Measurements from ENCODE around the gene KLC4.
"Not testable (repeated sequence)": the region's sequence is repeated elsewhere in the genome, so short reads cannot be mapped to it uniquely, and the experiment has no call there.

KLC4 gene

DNA sequence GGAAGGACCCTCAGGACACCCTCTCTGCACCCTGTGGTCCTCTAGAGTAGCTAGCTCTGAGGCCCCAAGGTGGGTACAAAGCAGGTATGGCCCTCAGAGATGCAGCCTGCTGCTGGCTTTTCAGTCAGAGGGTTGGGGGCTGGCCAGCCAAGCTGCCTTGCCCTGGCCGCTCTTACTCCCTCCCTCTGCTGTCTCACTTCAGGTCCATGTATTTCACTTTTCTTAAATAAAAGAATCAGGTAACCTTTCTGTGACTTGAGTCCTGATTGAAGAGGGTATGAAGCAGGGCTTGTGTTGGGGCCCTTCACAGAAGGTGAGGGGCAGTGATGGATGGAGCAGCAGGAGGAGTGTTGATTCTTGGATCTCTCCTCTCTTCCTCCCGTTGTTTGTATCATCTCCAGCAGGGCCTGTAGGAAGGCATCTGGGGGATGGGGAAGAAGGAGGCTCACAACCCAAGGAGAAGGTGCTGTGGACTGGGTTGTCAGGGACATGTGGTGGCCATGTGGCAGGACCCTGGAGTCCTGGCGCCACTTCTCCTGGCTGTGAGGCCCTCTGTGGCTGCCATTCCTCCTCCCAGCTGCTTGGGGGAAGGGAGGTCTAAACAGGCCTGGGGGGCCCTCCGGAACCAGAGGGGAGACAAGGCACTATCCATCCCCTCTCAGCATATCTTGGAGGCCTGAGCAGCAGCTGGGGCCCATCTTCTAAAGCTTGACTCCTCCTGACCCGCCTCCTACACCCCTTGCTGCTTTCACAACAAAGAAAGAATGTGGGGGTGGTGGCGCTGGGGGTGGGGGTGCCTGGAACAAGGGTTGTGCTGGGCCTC is 15.6 kb downstream of the KLC4 start:
- DNase-seq: no peak

DNA sequence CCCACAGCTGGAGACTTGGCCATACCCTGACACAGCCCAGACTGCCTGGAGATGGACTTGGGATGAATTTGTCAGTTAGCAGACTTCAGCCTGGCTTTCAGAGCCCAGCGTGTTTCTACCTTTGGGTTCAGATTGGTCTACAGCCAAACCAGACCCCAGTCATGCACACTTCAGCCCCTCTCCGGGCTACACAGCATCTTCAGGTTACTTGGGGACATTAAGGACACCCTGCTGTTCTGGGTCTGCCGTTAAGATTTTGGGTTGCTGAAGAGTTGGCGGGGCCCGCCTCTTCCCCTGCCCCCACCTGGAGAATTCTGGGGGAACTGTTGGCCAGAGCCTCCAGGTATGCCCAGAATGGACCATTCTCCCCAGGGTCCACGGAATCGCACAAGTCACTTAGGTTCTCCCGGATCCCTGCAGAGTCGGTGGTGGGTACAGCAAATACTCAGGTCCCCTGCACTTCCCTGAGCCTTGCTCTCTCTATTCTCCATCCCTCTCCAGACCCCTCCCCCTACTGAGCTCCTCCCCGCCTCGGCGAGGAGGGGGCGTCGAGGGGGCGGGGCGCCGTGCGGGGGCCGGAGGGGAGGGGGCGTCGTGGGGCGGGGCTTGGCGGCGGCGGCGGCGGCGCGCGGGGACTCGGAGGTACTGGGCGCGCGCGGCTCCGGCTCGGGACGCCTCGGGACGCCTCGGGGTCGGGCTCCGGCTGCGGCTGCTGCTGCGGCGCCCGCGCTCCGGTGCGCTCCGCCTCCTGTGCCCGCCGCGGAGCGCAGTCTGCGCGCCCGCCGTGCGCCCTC is 16.4 kb downstream of the KLC4 start, which contains the start of gene PTK7:
PTK7 (plus strand) TSS at position 645 of the 794 bp plus-strand sequence. CDS start 175 bp downstream, outside the sequence.
- DNase-seq: no peak

DNA sequence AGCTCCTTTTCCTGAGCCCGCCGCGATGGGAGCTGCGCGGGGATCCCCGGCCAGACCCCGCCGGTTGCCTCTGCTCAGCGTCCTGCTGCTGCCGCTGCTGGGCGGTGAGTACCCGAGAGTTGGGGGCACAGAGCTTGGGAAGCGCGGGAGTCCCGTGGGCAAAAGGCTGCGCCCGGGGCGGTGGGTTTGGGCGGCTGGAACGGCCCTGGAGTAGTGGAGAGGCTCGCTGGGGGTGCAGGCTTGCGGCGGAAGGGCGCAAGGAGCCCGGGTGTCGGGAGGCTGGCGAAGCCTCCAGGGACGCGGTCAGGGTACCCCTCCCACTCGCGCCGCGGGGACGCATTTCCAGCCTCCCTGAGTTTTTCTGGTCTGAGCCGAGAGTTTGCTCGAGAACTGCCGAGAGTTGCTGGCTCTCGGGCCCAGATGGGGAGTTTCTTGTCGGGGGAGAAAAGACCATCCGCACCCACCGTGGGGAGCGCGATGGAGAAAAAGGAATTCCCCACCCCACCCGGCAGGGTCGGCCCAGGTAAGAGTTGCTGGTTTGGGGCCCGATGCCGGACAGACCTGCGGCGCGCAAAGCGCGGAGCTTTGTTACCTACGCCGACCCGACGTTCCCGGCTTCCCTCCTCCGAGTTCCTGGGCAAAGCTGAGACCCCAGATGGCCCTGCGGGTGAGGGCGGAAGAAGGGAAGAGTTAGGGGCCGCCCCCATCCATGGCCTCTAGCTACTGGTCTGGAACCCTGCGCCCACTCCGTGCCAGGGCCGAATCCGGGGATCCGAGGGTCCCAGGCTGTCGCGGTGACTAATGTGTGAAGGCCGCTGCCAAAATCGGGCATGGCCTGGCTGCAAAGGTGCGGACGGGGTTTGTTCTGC is 17.3 kb downstream of the KLC4 start:
- DNase-seq: no peak

DNA sequence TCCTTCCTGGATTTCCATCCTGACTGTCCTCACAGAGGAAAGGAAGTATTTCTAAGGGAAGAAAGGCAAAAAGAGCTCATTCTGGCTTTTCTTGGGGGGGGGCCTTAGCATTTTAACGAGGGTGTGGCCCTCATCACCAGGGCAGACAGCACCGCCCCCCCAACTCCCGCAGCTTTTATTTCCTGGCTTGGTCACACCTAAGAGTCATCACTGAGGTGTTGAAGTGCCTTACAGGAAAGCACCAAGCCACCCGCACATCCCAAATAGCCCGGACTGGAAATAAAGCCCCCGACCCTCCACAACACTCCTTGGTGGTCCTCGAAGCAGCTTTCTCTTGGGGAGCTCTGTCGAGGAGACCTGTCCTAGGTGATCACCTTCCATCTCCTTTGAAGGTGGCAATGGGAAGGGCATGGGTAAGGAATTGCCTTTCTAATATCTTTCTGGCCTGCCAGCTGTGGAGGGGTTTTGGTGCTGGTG is 17.9 kb downstream of the KLC4 start:
- DNase-seq: no peak

DNA sequence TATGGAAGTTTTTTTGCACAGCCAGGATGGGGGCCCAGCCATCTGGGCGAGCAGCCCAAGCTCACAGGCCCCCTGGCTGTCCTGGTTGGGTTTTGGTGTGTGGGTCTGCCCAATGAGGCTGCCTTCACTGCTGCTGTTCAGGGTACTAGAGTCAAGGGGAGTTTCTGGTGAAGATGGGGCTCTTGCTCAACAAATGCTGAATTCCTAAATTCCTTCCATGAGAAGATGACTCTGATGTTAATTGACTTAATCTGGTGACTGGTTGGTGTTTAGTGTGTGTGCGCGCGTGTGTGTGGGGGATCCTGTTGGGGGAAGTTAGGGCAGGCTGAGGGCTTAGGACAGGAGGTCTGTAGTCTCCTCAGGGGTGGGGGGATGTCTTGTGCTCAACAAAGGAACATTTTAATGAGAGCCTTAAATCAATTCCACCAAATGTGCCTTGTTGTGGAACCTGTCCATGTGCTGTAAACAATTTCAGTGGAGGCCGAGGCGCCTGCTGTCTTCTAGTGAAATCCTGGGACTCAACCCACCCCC is 18.6 kb downstream of the KLC4 start:
- DNase-seq: no peak

DNA sequence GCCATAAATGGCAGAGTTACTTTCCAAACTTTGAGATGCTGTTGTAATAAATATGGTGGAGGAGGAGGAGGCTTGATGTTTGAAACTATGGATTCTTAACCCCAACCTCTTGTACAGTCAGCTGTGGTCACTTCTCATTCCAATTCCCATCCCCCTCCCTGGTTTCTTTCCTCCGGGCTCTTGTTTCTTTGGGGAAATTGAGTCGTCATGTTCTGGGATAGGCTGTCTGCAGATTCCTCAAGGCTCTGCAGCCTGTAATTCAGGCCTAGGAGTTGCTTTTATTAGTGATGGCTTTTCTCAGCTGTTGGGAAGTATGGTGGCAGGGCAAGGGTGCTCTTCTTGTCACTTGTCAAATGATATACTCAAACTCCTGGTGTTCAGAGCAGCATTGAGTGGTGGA is 19.3 kb downstream of the KLC4 start:
- no peak for DNase-seq

DNA sequence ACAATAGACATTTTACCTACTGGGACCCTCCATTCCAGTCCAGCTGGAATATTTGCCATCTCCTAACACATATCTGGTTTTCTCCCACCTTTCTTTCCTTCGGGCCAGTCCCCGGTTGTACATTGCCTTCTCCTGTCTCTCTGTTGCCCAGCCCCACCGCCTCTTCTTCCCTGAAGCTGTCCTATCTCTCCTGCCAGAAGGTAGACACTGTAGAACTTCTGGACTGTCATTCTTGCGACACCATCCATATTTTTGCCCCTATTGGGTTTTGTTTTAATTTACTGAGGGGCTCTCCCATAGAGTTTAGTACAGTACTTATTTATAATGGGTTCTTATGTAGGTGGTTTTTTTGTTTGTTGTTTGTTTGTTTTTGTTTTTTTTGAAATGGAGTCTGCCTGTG is 21.6 kb downstream of the KLC4 start:
- DNase-seq: no peak

DNA sequence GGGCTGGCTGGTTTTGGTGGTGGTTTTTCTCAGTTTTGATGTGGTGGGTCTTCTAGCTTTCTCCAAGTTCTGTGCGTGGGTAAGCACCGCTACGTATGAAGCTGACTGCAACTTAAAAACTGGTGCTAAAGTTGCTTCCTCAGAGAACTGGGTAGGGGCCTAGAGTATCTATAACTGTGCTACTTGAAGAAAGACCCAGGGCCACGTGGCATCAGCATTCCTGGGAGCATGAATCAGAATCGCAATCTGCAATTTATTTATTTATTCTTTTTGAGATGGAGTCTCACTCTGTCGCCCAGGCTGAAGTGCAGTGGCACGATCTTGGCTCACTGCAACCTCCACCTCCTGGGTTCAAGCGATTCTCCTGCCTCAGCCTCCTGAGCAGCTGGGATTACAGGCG is 22.5 kb downstream of the KLC4 start:
- not testable (repeated sequence) for DNase-seq

DNA sequence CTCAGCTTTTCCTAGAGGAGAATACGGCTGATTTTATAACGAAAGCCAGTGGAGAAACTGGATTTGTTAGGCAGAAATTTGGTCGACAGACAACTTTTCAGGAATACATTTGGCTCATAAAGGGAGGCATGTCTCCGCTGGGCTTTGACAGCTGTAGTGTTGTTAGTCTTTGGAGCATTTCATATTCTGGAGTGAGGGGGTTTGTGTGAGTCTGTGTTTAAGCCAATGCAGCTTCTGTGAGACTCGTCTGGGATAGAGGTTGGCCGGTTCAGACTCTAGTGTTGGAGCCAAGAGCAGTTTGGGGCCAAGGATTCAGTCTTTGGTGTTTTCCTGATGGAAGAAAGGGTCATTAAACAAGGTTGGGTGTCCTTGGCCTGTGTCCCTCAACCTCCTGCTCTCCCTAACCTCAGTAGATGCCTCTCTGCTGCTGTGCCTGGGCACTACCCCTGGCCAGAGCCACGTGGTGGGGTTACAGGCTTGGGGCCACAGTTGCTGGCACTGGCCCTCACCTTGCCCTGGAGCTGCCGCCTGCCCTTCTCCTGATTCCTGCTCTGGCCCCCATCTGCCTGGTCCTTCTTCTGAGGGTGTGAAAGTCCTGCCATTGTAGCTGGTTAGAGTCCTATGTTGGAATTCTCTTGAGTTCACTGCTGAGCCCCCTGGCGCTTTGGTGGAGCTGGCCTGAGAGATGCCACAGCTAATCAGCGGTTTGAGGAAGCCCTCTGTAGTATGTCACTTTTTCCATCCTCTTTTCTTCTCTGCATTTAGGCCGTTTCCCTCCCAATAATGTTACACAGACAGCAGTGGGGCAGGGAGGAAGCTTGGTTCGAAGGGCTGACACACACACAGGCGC is 23.6 kb downstream of the KLC4 start:
- DNase-seq: no peak

DNA sequence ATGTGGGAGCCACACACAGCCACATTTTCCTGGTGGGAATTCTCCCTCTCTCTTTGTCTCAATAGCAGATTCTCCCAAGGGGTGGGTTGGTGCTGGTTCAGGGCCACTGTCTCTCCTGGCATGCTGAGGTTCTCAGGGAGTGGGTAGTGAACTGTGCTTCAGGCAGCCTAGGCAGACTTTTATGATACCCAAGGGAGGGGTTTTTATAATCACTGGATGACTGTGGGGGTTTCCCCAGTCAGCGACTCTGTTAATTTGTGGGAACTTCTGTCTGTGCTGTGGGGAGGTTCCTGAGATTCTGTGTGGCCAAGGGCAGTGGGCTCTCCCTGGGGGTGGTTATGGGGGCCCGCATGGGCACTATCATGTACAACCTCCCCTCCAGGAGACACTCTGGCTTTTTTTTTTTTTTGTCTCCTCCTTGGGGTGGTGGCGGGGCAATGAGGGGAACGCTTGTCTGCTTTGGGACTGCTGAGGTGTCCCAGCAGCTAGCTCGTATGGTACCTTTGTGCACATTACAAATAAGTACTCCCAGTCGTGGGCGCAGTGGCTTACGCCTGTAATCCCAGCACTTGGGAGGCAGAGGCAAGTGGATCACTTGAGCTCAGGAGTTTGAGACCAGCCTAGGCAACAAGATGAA is 26.7 kb downstream of the KLC4 start:
- DNase-seq: no peak

DNA sequence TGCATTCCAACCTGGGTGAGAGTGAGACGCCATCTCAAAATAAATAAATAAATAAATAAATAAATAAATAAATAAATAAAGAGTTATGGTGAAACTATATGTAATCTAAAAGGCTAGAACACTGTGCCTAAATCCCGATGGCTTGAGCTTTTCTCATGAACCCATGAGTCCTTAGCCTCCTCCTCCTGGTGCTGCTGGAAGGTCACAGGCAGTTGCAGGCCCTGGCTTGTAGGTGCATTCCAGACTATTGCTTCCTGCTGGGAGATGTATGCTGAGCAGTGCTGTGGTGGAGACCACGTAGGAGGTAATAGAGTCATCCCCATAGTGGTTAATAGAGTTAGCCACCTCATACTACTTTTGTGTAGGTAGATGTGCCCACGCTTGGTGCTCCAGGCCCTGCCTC is 29.2 kb downstream of the KLC4 start:
- DNase-seq: no peak

DNA sequence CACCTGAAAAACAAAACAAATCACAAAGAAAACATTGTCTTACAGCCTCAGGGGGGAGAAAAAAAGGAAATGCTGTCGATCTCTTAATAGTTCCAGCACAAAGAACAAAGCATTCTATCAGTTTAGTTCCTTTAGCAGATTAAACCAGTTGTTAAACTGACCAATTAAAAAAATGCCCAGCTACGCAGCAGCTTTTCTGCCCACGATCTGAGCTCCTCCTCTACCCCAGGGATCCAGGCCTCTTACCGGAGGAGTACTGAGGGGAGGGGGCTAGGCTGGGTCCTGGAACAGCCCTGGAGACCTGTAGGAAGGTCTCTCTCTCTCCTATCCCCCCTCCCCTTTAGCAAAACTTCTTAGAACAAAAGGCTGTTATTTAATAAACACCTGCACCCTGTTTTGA is 30.0 kb downstream of the KLC4 start:
- DNase-seq: no peak

DNA sequence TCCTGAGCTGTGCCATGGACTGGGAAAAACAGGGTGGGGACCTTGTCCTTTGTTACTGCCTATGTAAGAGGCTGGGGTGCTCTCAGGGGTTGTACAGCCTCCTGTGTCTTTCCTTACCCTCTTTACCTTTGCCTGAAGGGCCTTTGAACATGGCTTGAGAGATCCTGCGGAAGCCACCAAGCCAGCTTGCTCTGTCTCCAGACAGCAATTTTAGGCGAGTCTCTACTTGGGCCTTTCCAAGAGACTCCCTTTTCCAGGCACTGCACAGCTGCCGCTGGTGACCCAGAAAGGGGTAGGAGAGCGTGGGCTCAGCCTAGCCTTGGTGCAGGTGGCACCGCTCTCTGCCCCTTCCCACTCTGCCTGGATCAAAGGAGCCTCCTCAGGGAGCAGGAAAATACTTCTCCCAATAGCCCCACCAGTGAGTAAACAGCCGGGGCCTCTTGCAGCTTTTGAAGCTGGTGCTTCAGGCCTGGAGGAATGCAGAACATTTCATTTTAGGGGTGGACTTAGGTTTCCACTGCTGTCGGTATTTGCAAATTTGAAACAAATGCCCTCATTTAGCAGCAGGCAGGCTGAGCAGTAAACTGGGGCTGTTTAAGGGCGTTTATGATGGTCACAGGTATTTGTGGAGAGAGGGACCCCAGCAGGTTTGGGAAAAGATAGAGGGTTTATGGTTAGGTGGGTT is 30.6 kb downstream of the KLC4 start:
- no peak for DNase-seq

DNA sequence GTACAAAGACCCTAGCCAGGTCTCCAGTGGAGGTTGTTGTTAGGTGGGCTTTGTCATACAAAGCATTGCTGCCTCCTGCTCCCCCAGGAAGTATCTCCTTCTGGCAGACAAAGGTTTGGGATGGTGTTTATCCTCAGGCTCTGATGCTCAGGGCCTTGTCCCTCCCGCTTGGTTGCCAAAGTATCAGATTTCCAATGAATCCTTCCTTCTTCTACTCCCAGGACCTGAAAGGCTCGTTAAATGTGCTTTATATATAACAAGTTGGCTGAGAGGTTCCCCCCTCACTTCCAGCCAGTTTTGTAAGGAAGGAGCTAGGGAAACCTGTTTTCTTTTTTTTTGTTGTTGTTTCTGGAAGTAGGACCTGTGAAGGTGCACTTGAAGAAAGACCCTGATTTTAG is 31.1 kb downstream of the KLC4 start:
- no peak for DNase-seq

DNA sequence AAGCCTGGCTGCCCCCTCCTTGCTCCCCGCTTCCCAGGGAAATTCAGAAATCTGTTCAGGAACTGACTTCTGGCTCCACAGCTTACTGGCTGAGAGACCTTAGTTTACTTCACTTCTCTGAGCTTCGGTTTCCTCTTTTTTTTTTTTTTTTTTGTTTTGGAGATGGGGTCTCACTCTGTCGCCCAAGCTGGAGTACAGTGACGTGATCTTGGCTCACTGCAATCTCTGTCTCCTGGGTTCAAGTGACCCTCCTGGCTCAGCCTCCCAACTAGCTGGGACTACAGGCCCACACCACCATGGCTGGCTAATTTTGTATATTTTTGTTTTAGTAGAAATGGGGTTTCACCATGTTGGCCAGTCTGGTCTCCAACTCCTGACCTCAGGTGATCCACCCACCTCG is 31.6 kb downstream of the KLC4 start:
- no peak for DNase-seq

DNA sequence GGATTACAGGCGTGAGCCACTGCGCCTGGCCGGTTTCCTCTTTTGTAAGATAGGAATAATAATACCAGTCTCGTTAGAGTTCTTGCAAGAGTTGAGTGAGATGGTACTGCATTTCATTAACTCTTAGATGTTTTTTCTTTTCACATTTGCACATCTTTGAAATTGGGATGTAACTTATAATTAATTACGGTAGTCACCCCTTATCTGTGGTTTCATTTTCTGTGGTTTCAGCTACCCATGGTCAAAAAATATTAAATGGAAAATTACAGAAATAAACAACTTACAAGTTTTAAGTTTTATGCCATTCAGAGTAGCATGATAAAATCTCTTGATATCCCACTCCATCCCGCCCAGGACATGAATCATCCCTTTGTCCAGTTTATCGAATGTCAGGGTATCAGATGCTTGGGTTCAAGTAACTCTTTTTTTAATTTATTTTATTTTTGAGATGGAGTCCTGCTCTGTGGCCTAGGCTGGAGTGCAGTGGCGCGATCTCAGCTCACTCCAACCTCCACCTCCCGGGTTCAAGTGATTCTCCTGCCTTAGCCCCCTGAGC is 32.1 kb downstream of the KLC4 start:
- no peak for DNase-seq

DNA sequence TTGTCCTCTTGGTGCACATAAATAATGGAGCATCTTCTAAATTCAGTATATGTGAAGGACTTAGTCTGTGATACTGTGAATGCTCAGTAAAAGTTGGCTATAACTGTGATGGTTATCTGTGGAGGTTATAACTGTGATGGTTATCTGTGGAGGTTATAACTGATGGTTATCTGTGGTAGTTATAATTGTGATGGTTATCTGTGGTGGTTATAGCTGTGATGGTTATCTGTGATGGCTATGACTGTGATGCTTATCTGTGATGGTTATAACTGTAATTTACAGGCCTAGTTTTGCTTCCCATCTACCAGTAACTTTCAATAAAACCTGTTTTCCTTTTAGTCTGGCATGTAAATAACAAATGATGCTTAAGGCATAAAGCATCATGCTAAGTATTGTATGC is 33.2 kb downstream of the KLC4 start:
- no peak for DNase-seq

DNA sequence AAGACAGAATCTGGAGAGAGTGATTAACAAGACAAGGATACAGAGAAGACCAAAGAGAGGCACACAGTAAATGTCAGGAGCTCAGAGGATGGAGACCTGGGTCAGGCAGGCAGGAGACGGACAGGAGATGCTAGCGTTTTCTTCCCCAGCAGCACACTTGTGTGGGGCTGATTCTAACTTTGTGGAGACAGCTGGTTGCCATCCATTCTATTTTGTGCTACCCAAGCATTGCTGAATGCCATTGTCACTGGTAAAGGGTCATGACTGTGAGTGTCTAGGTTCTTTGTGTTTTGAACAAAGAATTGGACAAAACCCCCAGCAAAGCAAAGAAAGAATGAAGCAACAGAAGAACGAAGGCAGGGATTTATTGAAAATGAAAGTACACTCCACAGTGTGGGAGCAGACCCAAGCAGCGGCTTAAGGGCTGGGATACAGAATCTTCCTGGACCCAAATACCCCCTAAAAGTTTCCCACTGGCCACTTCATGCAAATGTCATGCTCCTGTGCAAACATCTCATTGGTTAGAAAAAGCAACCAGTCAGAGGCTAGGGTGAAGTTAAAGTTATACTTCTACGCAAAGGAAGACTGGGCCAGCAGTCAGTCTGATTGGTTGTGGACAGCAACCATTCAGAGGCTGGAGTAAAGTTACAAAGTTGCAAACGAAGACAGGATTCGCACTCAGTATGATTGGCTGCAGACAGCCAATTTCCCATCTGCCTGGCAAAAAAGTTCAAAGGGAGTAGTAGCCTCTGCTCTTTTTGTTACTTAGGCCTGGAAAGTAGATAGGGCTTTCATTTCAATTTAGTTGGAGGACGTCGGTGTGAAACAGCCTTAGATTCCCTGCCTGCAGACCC is 34.2 kb downstream of the KLC4 start:
- DNase-seq: no peak

DNA sequence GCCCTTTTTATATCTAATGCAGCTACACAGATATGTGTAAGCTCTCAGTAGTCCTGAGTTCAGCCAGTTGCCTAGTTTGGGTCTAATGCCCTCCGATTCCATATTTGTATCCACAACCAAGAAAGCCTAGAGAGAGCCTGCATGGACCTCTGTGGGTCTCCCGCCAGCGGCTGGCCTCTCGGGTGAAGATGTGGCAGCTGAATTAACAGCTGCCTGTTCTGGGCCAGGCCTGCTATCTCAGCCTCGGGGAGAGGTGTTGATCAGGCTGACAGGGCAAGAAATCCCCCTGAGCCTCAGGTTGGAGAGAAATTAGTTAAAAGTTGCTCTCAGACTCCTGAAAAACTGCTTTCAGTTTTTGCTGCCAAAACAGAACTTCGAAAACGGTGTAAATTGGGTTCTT is 36.5 kb downstream of the KLC4 start:
- no peak for DNase-seq
